ENCODE results near the gene SOBP.

SOBP gene

GRCh38 chr6:107641071-107641470, 151.2 kb downstream of the SOBP start:
- TF ChIP-seq, protein P1, sequence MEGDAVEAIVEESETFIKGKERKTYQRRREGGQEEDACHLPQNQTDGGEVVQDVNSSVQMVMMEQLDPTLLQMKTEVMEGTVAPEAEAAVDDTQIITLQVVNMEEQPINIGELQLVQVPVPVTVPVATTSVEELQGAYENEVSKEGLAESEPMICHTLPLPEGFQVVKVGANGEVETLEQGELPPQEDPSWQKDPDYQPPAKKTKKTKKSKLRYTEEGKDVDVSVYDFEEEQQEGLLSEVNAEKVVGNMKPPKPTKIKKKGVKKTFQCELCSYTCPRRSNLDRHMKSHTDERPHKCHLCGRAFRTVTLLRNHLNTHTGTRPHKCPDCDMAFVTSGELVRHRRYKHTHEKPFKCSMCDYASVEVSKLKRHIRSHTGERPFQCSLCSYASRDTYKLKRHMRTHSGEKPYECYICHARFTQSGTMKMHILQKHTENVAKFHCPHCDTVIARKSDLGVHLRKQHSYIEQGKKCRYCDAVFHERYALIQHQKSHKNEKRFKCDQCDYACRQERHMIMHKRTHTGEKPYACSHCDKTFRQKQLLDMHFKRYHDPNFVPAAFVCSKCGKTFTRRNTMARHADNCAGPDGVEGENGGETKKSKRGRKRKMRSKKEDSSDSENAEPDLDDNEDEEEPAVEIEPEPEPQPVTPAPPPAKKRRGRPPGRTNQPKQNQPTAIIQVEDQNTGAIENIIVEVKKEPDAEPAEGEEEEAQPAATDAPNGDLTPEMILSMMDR (conservative IDR thresholded peaks at IDR 0.05; ENCODE audit: low read depth, low read length) = no peak
- H3K4me2 ChIP-seq = no peak overlapping the region
- H3K79me2 ChIP-seq (ENCODE audit: insufficient read depth, low read depth) = no peaks in the 10 kb centered on the region
- no peaks in the 10 kb centered on the region for H3K27me3 ChIP-seq (ENCODE audit: insufficient read depth, low read depth)
- no peaks in the 10 kb centered on the region for H3K36me3 ChIP-seq (ENCODE audit: insufficient read depth)
- H3K4me3 ChIP-seq (IDR thresholded peaks at IDR 0.05; ENCODE audit: insufficient read depth, low read depth, low read length) = no peak overlapping the region
- H3K9ac ChIP-seq = no peak overlapping the region
- H3K27ac ChIP-seq = no peak overlapping the region
- no peaks in the 10 kb centered on the region for H4K20me1 ChIP-seq (ENCODE audit: insufficient read depth)
- H2AFZ ChIP-seq (ENCODE audit: low read depth) = no peak overlapping the region
- no peaks in the 10 kb centered on the region for H3K4me1 ChIP-seq (ENCODE audit: low read depth, poor library complexity, severe bottlenecking)

DNA sequence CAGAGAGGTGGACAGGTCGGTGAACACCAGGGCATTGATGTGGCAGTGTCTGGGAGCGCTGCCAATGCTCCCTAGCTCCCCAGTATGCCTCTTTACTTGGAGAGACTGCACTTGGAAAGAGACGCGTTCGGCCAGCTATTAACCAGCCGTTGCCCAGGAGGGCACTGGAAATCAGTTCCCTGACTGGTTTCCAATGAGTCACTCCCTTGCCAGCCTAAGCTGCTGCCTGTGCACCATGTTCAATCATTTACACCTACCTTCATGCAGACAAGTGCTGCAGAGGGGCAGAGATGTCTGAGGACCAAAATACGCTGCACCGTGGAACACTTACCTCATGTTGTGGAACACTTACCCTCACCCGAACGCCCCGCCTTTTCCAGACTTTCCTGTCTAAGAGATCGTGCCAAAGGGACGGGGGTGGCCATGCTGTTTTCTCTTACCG, 151.6 kb downstream of the SOBP start:
- no peak overlapping the region for H3K9ac ChIP-seq
- H2AFZ ChIP-seq (ENCODE audit: low read depth) = no peak overlapping the region
- no peaks in the 10 kb centered on the region for H3K27me3 ChIP-seq (ENCODE audit: insufficient read depth, low read depth)
- H3K79me2 ChIP-seq (ENCODE audit: insufficient read depth, low read depth) = no peaks in the 10 kb centered on the region
- no peak overlapping the region for H3K4me2 ChIP-seq
- H4K20me1 ChIP-seq (ENCODE audit: insufficient read depth) = no peaks in the 10 kb centered on the region
- no peaks in the 10 kb centered on the region for H3K4me1 ChIP-seq (ENCODE audit: low read depth, poor library complexity, severe bottlenecking)
- H3K27ac ChIP-seq = no peak overlapping the region
- no peaks in the 10 kb centered on the region for H3K36me3 ChIP-seq (ENCODE audit: insufficient read depth)
- no peak overlapping the region for H3K4me3 ChIP-seq (IDR thresholded peaks at IDR 0.05; ENCODE audit: insufficient read depth, low read depth, low read length)
- TF ChIP-seq, protein P1 (conservative IDR thresholded peaks at IDR 0.05; ENCODE audit: low read depth, low read length) = no peak

DNA sequence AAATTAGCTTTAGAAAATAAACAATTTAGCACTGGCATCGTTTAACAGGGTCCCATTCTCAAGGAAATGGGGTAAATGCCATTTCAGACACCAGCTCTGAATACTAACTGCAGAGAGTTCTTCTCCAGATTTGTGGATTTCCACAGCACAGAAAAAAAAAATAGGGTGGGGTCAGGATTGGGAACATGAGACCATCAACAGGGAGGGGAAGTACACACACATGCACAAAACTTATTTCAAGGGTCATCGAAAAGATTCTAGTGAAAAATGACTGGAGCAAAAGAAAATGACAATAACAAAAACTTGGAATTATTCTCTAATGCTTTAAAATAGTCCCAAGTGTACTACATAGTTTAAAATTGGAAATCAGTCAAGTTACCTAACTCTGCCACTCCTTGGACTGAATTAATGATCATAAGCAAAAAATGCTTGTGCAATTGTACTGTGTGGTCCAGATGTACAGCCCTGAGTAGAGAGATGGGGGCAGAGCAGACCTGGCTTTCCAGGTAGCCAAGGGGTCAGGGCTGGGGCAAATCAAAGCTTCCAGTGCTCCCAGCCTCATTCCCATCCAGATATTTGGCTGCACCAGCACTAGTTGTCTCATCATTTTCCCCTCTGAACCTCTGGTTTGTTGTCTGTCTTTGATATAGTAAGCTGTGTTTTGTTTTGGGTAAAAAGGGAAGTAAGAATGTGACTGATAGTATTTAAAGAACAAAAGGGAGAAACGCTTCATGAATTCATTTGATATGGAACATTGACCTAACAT, 152.4 kb downstream of the SOBP start:
- H3K27me3 ChIP-seq (ENCODE audit: insufficient read depth, low read depth) = no peaks in the 10 kb centered on the region
- no peaks in the 10 kb centered on the region for H3K36me3 ChIP-seq (ENCODE audit: insufficient read depth)
- no peaks in the 10 kb centered on the region for H3K4me1 ChIP-seq (ENCODE audit: low read depth, poor library complexity, severe bottlenecking)
- no peaks in the 10 kb centered on the region for H3K79me2 ChIP-seq (ENCODE audit: insufficient read depth, low read depth)
- no peak overlapping the region for H2AFZ ChIP-seq (ENCODE audit: low read depth)
- no peak overlapping the region for H3K9ac ChIP-seq
- TF ChIP-seq, protein P1 (conservative IDR thresholded peaks at IDR 0.05; ENCODE audit: low read depth, low read length) = no peak
- H3K4me3 ChIP-seq (IDR thresholded peaks at IDR 0.05; ENCODE audit: insufficient read depth, low read depth, low read length) = no peak overlapping the region
- H3K27ac ChIP-seq = no peak overlapping the region
- H4K20me1 ChIP-seq (ENCODE audit: insufficient read depth) = no peaks in the 10 kb centered on the region
- no peak overlapping the region for H3K4me2 ChIP-seq

- Histone ChIP-seq H3K27me3 (ENCODE audit: insufficient read depth, low read depth) (no peaks in the 10 kb centered on the region), H3K27ac (no peak overlapping the region), H4K20me1 (ENCODE audit: insufficient read depth) (no peaks in the 10 kb centered on the region), H3K4me2 (no peak overlapping the region), H3K4me3 (IDR thresholded peaks at IDR 0.05; ENCODE audit: insufficient read depth, low read depth, low read length) (no peak overlapping the region), H2AFZ (ENCODE audit: low read depth) (no peak overlapping the region), H3K4me1 (ENCODE audit: low read depth, poor library complexity, severe bottlenecking) (no peaks in the 10 kb centered on the region), H3K36me3 (ENCODE audit: insufficient read depth) (no peaks in the 10 kb centered on the region), H3K9ac (no peak overlapping the region), H3K79me2 (ENCODE audit: insufficient read depth, low read depth) (no peaks in the 10 kb centered on the region)
- TF ChIP-seq, protein P1 (conservative IDR thresholded peaks at IDR 0.05; ENCODE audit: low read depth, low read length) = no peak
Measured at GRCh38 chr6:107642861-107643328, 153.0 kb downstream of the SOBP start.

Data from KMS-11 (cell line).